ENCODE data around the gene SREK1IP1. TPM values are rescaled to one million over a fixed set of nuclear protein-coding genes. Genes with fewer than 3 reads are reported as not detected.

Gene SREK1IP1
- total and polyA plus RNA-seq, 2 donors (not counting 1 experiment from before 2014, with no cell fraction given): 4.4 to 25.5 TPM

- intact Hi-C loops (cut with micrococcal nuclease): no loop called here
- Mint-ChIP-seq H3K4me3 (no peak overlapping the region), H3K27me3 (peaks cover 24% of the 10 kb centered on the region), H3K27ac (no peak overlapping the region), H3K9me3 (ENCODE audit: insufficient read depth) (no peaks in the 10 kb centered on the region), H3K4me1 (no peaks in the 10 kb centered on the region)
- no peak for ATAC-seq (ENCODE audit: low read depth)
- H3K27me3 ChIP-seq (replicated peaks in 1 of 4; ENCODE audit: control extremely low read depth in 1 of 4, control insufficient read depth in 3 of 4, insufficient read depth in 4 of 4, low read length in 3 of 4): peaks cover 0 to 9% (median 0%) of the 10 kb centered on the region in 4 experiments
- TF ChIP-seq EZH2 (IDR thresholded peaks at IDR 0.05; ENCODE audit: borderline replicate concordance, insufficient read depth, low read depth, low read length, poor library complexity, severe bottlenecking) (no peak), CTCF (IDR thresholded peaks at IDR 0.05) (no peak)
- H3K4me3 ChIP-seq (ENCODE audit: control extremely low read depth in 1 of 5, extremely low read depth in 1 of 5, insufficient read depth in 1 of 5, low read depth in 2 of 5, low read length in 4 of 5): no peak overlapping the region
- H3K4me2 ChIP-seq (replicated peaks; ENCODE audit: low read depth, low read length, poor library complexity, severe bottlenecking): no peak overlapping the region
- WGBS (ENCODE audit: insufficient coverage): 81% methylated on average over 3 of the region's 4 CpGs
- no peaks in the 10 kb centered on the region for H4K20me1 ChIP-seq (ENCODE audit: control insufficient read depth, insufficient read depth, low read length, poor library complexity, severe bottlenecking)
- DNase-seq: no peak
- H3K79me2 ChIP-seq (ENCODE audit: control insufficient read depth, insufficient read depth, low read length): no peaks in the 10 kb centered on the region
- ChIA-PET CTCF (no interaction called here), POLR2A (no interaction called here)
- H3K27ac ChIP-seq (ENCODE audit: low read length in 2 of 2): no peak overlapping the region
- no peak overlapping the region for H2AFZ ChIP-seq (ENCODE audit: insufficient read depth, low read depth, low read length, poor library complexity, severe bottlenecking)
- H3K9ac ChIP-seq (ENCODE audit: low read length): no peak overlapping the region
- H3K4me1 ChIP-seq (ENCODE audit: control insufficient read depth in 2 of 2, insufficient read depth in 2 of 2, low read length in 2 of 2): no peaks in the 10 kb centered on the region
- H3K36me3 ChIP-seq (replicated peaks in 1 of 2; ENCODE audit: control extremely low read depth in 1 of 2, control insufficient read depth in 1 of 2, extremely low read depth in 1 of 2, insufficient read depth in 2 of 2, low read length in 1 of 2): no peaks in the 10 kb centered on the region
- no peaks in the 10 kb centered on the region for H3K9me3 ChIP-seq (ENCODE audit: control extremely low read depth in 1 of 3, control insufficient read depth in 2 of 3, insufficient read depth in 1 of 3, low read length in 2 of 3)
Observed at GRCh38 chr5:64680289-64680688, 88.2 kb downstream of the SREK1IP1 start.

- H3K4me2 ChIP-seq (replicated peaks; ENCODE audit: low read depth, low read length, poor library complexity, severe bottlenecking): no peak overlapping the region
- H3K4me3 ChIP-seq (ENCODE audit: control extremely low read depth in 1 of 5, extremely low read depth in 1 of 5, insufficient read depth in 1 of 5, low read depth in 2 of 5, low read length in 4 of 5): no peak overlapping the region
- 83% methylated on average over 3 of the region's 5 CpGs for WGBS (ENCODE audit: insufficient coverage)
- no peaks in the 10 kb centered on the region for H3K79me2 ChIP-seq (ENCODE audit: control insufficient read depth, insufficient read depth, low read length)
- Mint-ChIP-seq H3K4me3 (no peak overlapping the region), H3K9me3 (ENCODE audit: insufficient read depth) (no peaks in the 10 kb centered on the region), H3K4me1 (no peaks in the 10 kb centered on the region), H3K27ac (no peak overlapping the region), H3K27me3 (peaks cover 24% of the 10 kb centered on the region)
- no peaks in the 10 kb centered on the region for H3K4me1 ChIP-seq (ENCODE audit: control insufficient read depth in 2 of 2, insufficient read depth in 2 of 2, low read length in 2 of 2)
- H4K20me1 ChIP-seq (ENCODE audit: control insufficient read depth, insufficient read depth, low read length, poor library complexity, severe bottlenecking): no peaks in the 10 kb centered on the region
- ATAC-seq (ENCODE audit: low read depth) (no peak), DNase-seq (no peak)
- POLR2A ChIA-PET: no interaction called here
- no peak overlapping the region for H3K27ac ChIP-seq (ENCODE audit: low read length in 2 of 2)
- H2AFZ ChIP-seq (ENCODE audit: insufficient read depth, low read depth, low read length, poor library complexity, severe bottlenecking): no peak overlapping the region
- H3K27me3 ChIP-seq (replicated peaks in 1 of 4; ENCODE audit: control extremely low read depth in 1 of 4, control insufficient read depth in 3 of 4, insufficient read depth in 4 of 4, low read length in 3 of 4): peaks cover 0 to 9% (median 0%) of the 10 kb centered on the region in 4 experiments
- H3K9ac ChIP-seq (ENCODE audit: low read length): no peak overlapping the region
- no peak for TF ChIP-seq CTCF (IDR thresholded peaks at IDR 0.05)
- TF ChIP-seq EZH2 (IDR thresholded peaks at IDR 0.05; ENCODE audit: borderline replicate concordance, insufficient read depth, low read depth, low read length, poor library complexity, severe bottlenecking): no peak
- intact Hi-C loops (cut with micrococcal nuclease): no loop called here
- CTCF ChIA-PET: interaction anchor here (1.3 kb wide), 1 partner anchor 8 kb away, joined by 3 read pairs; no protein-coding TSS in a partner anchor
- H3K9me3 ChIP-seq (ENCODE audit: control extremely low read depth in 1 of 3, control insufficient read depth in 2 of 3, insufficient read depth in 1 of 3, low read length in 2 of 3): no peaks in the 10 kb centered on the region
- no peaks in the 10 kb centered on the region for H3K36me3 ChIP-seq (replicated peaks in 1 of 2; ENCODE audit: control extremely low read depth in 1 of 2, control insufficient read depth in 1 of 2, extremely low read depth in 1 of 2, insufficient read depth in 2 of 2, low read length in 1 of 2)
Observed at GRCh38 chr5:64678374-64678773, 90.1 kb downstream of the SREK1IP1 start.

Data from B cell (primary cell).